HepG2 (cell line): Measurements from ENCODE around the gene RASSF4. TPM values are rescaled to one million over a fixed set of nuclear protein-coding genes. Genes with fewer than 3 reads are reported as not detected.
A peak's percentile ranks its signal among the peaks of the same experiment; 100 is the strongest.

Experiments used
- AGO2 ChIP-seq: fragments of 200-400 bp; formaldehyde crosslinking; optimal IDR thresholded peaks from 2 replicates; pipeline ENCODE3; 2017; ENCODE audit warnings: mild to moderate bottlenecking, low read depth, low read length, moderate library complexity
- ELF1 ChIP-seq: sonication (generic); formaldehyde crosslinking; IDR thresholded peaks from 2 replicates; pipeline ENCODE4 v1.4.0; 2020; ENCODE audit warnings: missing genetic modification reagents
- ELF4 ChIP-seq: sonication (generic); formaldehyde crosslinking; IDR thresholded peaks from 2 replicates; pipeline ENCODE4 v1.5.0; 2020; ENCODE audit warnings: missing genetic modification reagents, mild to moderate bottlenecking, moderate library complexity, borderline replicate concordance
- ETS1 ChIP-seq: sonication (generic); formaldehyde crosslinking; IDR thresholded peaks from 2 replicates; pipeline ENCODE4 v1.4.0; 2020; ENCODE audit warnings: missing genetic modification reagents
- HNRNPH1 ChIP-seq: fragments of 200-400 bp; formaldehyde crosslinking; optimal IDR thresholded peaks from 2 replicates; pipeline ENCODE3; 2017; ENCODE audit warnings: mild to moderate bottlenecking, low read depth, low read length
- KAT7 ChIP-seq: IDR thresholded peaks from 2 replicates; pipeline ENCODE4 v1.6.1; 2018; ENCODE audit warnings: borderline replicate concordance, missing compliant biosample characterization
- KLF13 ChIP-seq: sonication (generic); formaldehyde crosslinking; IDR thresholded peaks from 2 replicates; pipeline ENCODE4 v1.4.0; 2020; ENCODE audit warnings: mild to moderate bottlenecking, missing genetic modification reagents
- MED8 ChIP-seq: sonication (generic); formaldehyde crosslinking; IDR thresholded peaks from 2 replicates; pipeline ENCODE4 v1.8.1; 2023; ENCODE audit warnings: mild to moderate bottlenecking, missing genetic modification reagents; ENCODE audit not compliant: insufficient replicate concordance
- MIER3 ChIP-seq: IDR thresholded peaks from 2 replicates; pipeline ENCODE4 v1.6.1; 2016; ENCODE audit warnings: missing compliant biosample characterization, borderline replicate concordance
- POLR2A ChIP-seq, 2 experiments: IDR thresholded peaks; 2 replicates each; pipeline ENCODE4 v1.6.1; 2011; ENCODE audit warnings: low read depth in 2 of 2, low read length in 2 of 2, mild to moderate bottlenecking in 1 of 2, moderate library complexity in 1 of 2; ENCODE audit not compliant: insufficient read depth in 1 of 2
- TAF1 ChIP-seq: sonication (generic); formaldehyde crosslinking; IDR thresholded peaks from 2 replicates; pipeline ENCODE4 v1.4.0; 2020; ENCODE audit warnings: missing genetic modification reagents
- THAP11 ChIP-seq: IDR thresholded peaks from 2 replicates; pipeline ENCODE4 v1.6.1; 2016; ENCODE audit warnings: missing biosample characterization, missing genetic modification reagents
- ZNF646 ChIP-seq: sonication (generic); formaldehyde crosslinking; IDR thresholded peaks from 2 replicates; pipeline ENCODE4 v1.9.0; 2021; ENCODE audit warnings: mild to moderate bottlenecking, missing genetic modification reagents
- ZNF770 ChIP-seq: sonication (generic); formaldehyde crosslinking; IDR thresholded peaks from 2 replicates; pipeline ENCODE4 v1.5.0; 2020; ENCODE audit warnings: mild to moderate bottlenecking, missing genetic modification reagents
- polyA plus RNA-seq, 8 experiments: library from polyadenylated mRNA; depleted of rRNA in 3 of 8; stranded (reverse) in 7 of 8; unstranded in 1 of 8; fragments of >200 nt; fragmentation: Illumina TruSeq in 4 of 8; extraction: Trizol in 4 of 8; gene quantifications; 2 replicates each; pipeline versions ENCODE4 v1.2.1 to v1.2.3, GENCODE V29; 2011 to 2016; ENCODE audit warnings: low read depth in 4 of 8, missing spikeins in 1 of 8, mixed read lengths in 1 of 8; ENCODE audit not compliant: insufficient read depth in 1 of 8
- total RNA-seq, 5 experiments: library from RNA; depleted of rRNA; stranded (reverse); fragments of >200 nt; fragmentation: Illumina TruSeq; extraction: Trizol; gene quantifications; 2 replicates each; pipeline ENCODE4 v1.2.3, GENCODE V29; 2016; ENCODE audit warnings: low read depth in 1 of 5
- TF ChIP-seq, protein P1 (sequence below): sonication (generic); formaldehyde crosslinking; IDR thresholded peaks from 2 replicates; pipeline ENCODE4 v1.8.0; 2022; ENCODE audit warnings: missing genetic modification reagents, low read depth, mild to moderate bottlenecking, borderline replicate concordance
- TF ChIP-seq, protein P2 (sequence below): sonication (generic); formaldehyde crosslinking; conservative IDR thresholded peaks from 2 replicates; pipeline ENCODE4 v1.8.1; 2023; ENCODE audit warnings: missing genetic modification reagents

Gene RASSF4
- total and polyA plus RNA-seq, 2 of the 13 experiments (the other 11 are each of a cell fraction or from before 2014, with no cell fraction given), result 34.0 to 51.7 TPM

- peak; percentile 40; the same call in 1 of the 2 replicates for TF ChIP-seq KLF13 (CRISPR knock-in tag)
- TF ChIP-seq, protein P1, sequence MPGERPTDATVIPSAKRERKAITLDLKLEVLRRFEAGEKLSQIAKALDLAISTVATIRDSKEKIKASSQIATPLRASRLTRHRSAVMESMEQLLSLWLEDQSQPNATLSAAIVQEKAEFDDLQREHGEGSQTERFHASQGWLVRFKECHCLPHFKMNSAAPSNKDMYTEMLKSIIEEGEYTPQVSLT, result peak; percentile 23; the same call in 1 of the 2 replicates
- no peak for TF ChIP-seq AGO2
- TF ChIP-seq POLR2A (IDR thresholded peaks at IDR 0.05; ENCODE audit: insufficient read depth in 1 of 2, low read depth in 2 of 2, low read length in 2 of 2), result peak in 1 of 2 experiments; percentile 43; a peak in 1 of 4 replicates
- no peak; the same call in 1 of the 2 replicates for TF ChIP-seq MIER3
- TF ChIP-seq THAP11, result peak; percentile 67
- no peak; the same call in 1 of the 2 replicates for TF ChIP-seq ZNF646 (CRISPR knock-in tag)
- peak; percentile 65; the same call in 1 of the 2 replicates for TF ChIP-seq KAT7 (CRISPR knock-in tag)
- TF ChIP-seq, protein P2, sequence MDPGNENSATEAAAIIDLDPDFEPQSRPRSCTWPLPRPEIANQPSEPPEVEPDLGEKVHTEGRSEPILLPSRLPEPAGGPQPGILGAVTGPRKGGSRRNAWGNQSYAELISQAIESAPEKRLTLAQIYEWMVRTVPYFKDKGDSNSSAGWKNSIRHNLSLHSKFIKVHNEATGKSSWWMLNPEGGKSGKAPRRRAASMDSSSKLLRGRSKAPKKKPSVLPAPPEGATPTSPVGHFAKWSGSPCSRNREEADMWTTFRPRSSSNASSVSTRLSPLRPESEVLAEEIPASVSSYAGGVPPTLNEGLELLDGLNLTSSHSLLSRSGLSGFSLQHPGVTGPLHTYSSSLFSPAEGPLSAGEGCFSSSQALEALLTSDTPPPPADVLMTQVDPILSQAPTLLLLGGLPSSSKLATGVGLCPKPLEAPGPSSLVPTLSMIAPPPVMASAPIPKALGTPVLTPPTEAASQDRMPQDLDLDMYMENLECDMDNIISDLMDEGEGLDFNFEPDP (CRISPR knock-in tag), result no peak
- TF ChIP-seq ETS1 (CRISPR knock-in tag), result peak; percentile 85; the same call in 1 of the 2 replicates
- TF ChIP-seq ELF4, result no peak; the same call in 1 of the 2 replicates
- peak; percentile 91 for TF ChIP-seq HNRNPH1
- TF ChIP-seq ELF1 (CRISPR knock-in tag), result peak; percentile 27; the same call in 1 of the 2 replicates
- no peak for TF ChIP-seq MED8 (CRISPR knock-in tag)
- TF ChIP-seq TAF1 (CRISPR knock-in tag), result no peak; the same call in 1 of the 2 replicates
- TF ChIP-seq ZNF770 (CRISPR knock-in tag), result peak; percentile 50; the same call in 1 of the 2 replicates
Measured at GRCh38 chr10:44976352-44977198, 17.0 kb downstream of the RASSF4 start (continued).
